HG03575 (cell line): ENCODE data around the gene NENF.
"Not testable (repeated sequence)": the region's sequence is repeated elsewhere in the genome, so short reads cannot be mapped to it uniquely, and the experiment has no call there.

Source experiments
- ATAC-seq: cut with Tn5 transposase; IDR thresholded peaks from one replicate; pipeline ENCODE4 v1.9.1; 2021; ENCODE audit not compliant: unreplicated experiment, insufficient number of reproducible peaks, low FRiP score; ENCODE audit errors: extremely low read depth

Gene NENF

GRCh38 chr1:212432661-212433576 is at the start of gene NENF:
Gene NENF (plus strand): TSS chr1:212432920. CDS start chr1:212432944, 24 bp downstream.
- no peak for ATAC-seq

GRCh38 chr1:212386029-212386428 is 46.7 kb upstream of the NENF start:
- no peak for ATAC-seq

GRCh38 chr1:212388985-212389716 is 43.6 kb upstream of the NENF start:
- no peak for ATAC-seq

- not testable (repeated sequence) for ATAC-seq
These were observed 36.9 kb upstream of the NENF start for GRCh38 chr1:212395678-212396437.

- no peak for ATAC-seq
These were observed 36.1 kb upstream of the NENF start for GRCh38 chr1:212396638-212397037.

GRCh38 chr1:212397171-212397570 is 35.5 kb upstream of the NENF start:
- no peak for ATAC-seq

- ATAC-seq = no peak
These were observed 31.7 kb upstream of the NENF start for GRCh38 chr1:212401042-212401441.

GRCh38 chr1:212401838-212402582 is 30.7 kb upstream of the NENF start:
- no peak for ATAC-seq

- no peak for ATAC-seq
These were observed 29.9 kb upstream of the NENF start for GRCh38 chr1:212402666-212403321.

- ATAC-seq = no peak
These were observed 22.4 kb upstream of the NENF start for GRCh38 chr1:212410231-212410820.

GRCh38 chr1:212412374-212412773 is 20.3 kb upstream of the NENF start:
- ATAC-seq = no peak

GRCh38 chr1:212413902-212414327 is 18.8 kb upstream of the NENF start:
- ATAC-seq = no peak

GRCh38 chr1:212414328-212415106 is 18.2 kb upstream of the NENF start, which contains the start of gene PACC1:
Gene PACC1 (minus strand): TSS chr1:212414886. CDS start chr1:212414757, 129 bp downstream.
- ATAC-seq = peak; percentile 94

- no peak for ATAC-seq
These were observed 17.4 kb upstream of the NENF start for GRCh38 chr1:212415107-212415841.

- no peak for ATAC-seq
These were observed 11.6 kb upstream of the NENF start for GRCh38 chr1:212421165-212421564.

GRCh38 chr1:212423879-212424278 is 8.8 kb upstream of the NENF start:
- no peak for ATAC-seq
